Peyer's patch (tissue), 4 donors: ENCODE measurements around the gene FAM219A.

Experiments used
- POLR2A ChIP-seq, 2 donors: fragments of 450-650 bp; IDR thresholded peaks; one replicate each; pipeline ENCODE4 v1.5.1; 2017; ENCODE audit warnings: antibody characterized with exemption in 2 of 2, mild to moderate bottlenecking in 2 of 2, moderate library complexity in 2 of 2
- TF ChIP-seq, protein P1 (sequence below), 6 experiments: fragments of 450-650 bp in 4 of 6; fragments of 200-600 bp in 2 of 6; sonication (generic) in 1 of 6; IDR thresholded peaks; one replicate each; pipeline ENCODE4 v1.5.1; 2017 to 2019; ENCODE audit warnings: antibody characterized with exemption in 6 of 6, mild to moderate bottlenecking in 3 of 6, moderate library complexity in 1 of 6

DNA sequence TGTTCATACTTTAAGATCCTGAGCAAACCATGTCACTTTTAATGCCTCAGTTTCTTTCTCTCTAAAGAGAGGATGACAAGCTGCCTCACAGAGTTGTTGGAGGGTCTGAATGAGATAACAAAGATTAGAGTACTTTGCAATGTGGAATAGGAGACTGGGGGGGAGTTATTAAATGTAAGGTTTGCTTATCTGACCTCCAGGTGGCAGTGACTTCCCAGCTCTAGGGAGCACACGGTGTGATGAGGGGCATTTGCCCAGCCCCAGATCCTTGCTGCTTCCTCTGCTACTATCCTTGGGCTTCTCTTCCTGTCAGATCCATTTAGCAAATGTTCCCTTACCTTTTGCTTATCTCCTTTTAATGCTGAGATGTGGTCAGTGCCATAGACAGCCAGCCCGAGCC, 33.7 kb upstream of the FAM219A start:
- TF ChIP-seq, protein P1, sequence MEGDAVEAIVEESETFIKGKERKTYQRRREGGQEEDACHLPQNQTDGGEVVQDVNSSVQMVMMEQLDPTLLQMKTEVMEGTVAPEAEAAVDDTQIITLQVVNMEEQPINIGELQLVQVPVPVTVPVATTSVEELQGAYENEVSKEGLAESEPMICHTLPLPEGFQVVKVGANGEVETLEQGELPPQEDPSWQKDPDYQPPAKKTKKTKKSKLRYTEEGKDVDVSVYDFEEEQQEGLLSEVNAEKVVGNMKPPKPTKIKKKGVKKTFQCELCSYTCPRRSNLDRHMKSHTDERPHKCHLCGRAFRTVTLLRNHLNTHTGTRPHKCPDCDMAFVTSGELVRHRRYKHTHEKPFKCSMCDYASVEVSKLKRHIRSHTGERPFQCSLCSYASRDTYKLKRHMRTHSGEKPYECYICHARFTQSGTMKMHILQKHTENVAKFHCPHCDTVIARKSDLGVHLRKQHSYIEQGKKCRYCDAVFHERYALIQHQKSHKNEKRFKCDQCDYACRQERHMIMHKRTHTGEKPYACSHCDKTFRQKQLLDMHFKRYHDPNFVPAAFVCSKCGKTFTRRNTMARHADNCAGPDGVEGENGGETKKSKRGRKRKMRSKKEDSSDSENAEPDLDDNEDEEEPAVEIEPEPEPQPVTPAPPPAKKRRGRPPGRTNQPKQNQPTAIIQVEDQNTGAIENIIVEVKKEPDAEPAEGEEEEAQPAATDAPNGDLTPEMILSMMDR (IDR thresholded peaks at IDR 0.05), result no peak
- no peak for TF ChIP-seq POLR2A (IDR thresholded peaks at IDR 0.05)
